GM11168 (cell line): Measurements from ENCODE around the gene WNT9B.

Experiments used
- in situ Hi-C: fragments of 300-500 bp; cut with MboI; formaldehyde crosslinking; loops from one replicate; pipeline ENCODE4 v1.12.0; 2022; ENCODE audit warnings: low sequenced_read_pairs; ENCODE audit not compliant: unreplicated experiment

Gene WNT9B

GRCh38 chr17:46877466-46877865, 26.1 kb downstream of the WNT9B start:
- in situ Hi-C loops = no loop called here

GRCh38 chr17:46878055-46878454, 26.7 kb downstream of the WNT9B start:
- in situ Hi-C loops = no loop called here

GRCh38 chr17:46879101-46879500, 27.7 kb downstream of the WNT9B start:
- in situ Hi-C loops = no loop called here

- in situ Hi-C loops = no loop called here
Measured at GRCh38 chr17:46881015-46881414, 29.6 kb downstream of the WNT9B start.

- in situ Hi-C loops = no loop called here
Measured at GRCh38 chr17:46882666-46883065, 31.3 kb downstream of the WNT9B start.

- in situ Hi-C loops = no loop called here
Measured at GRCh38 chr17:46883871-46884520, 32.6 kb downstream of the WNT9B start.

GRCh38 chr17:46884552-46884951, 33.2 kb downstream of the WNT9B start:
- in situ Hi-C loops = no loop called here

GRCh38 chr17:46885415-46886309, 34.3 kb downstream of the WNT9B start:
- in situ Hi-C loops = no loop called here

GRCh38 chr17:46886310-46886663, 34.9 kb downstream of the WNT9B start:
- in situ Hi-C loops = no loop called here

GRCh38 chr17:46887717-46888116, 36.3 kb downstream of the WNT9B start:
- in situ Hi-C loops = no loop called here

GRCh38 chr17:46888727-46889126, 37.3 kb downstream of the WNT9B start:
- in situ Hi-C loops = no loop called here

- in situ Hi-C loops = no loop called here
Measured at GRCh38 chr17:46889519-46889918, 38.1 kb downstream of the WNT9B start.

GRCh38 chr17:46889992-46890564, 38.7 kb downstream of the WNT9B start:
- in situ Hi-C loops = no loop called here

GRCh38 chr17:46890638-46891037, 39.3 kb downstream of the WNT9B start:
- in situ Hi-C loops = no loop called here

GRCh38 chr17:46892192-46892703, 40.9 kb downstream of the WNT9B start:
- in situ Hi-C loops = no loop called here

GRCh38 chr17:46894024-46894423, 42.6 kb downstream of the WNT9B start:
- in situ Hi-C loops = no loop called here

GRCh38 chr17:46894476-46895151, 43.2 kb downstream of the WNT9B start:
- in situ Hi-C loops = no loop called here

- in situ Hi-C loops = no loop called here
Measured at GRCh38 chr17:46895171-46895570, 43.8 kb downstream of the WNT9B start.

GRCh38 chr17:46896991-46897390, 45.6 kb downstream of the WNT9B start:
- in situ Hi-C loops = no loop called here

- in situ Hi-C loops = no loop called here
Measured at GRCh38 chr17:46898364-46898763, 47.0 kb downstream of the WNT9B start.

GRCh38 chr17:46898860-46899259, 47.5 kb downstream of the WNT9B start:
- in situ Hi-C loops = no loop called here
